ENCODE measurements around the gene ZKSCAN1.
A peak's percentile ranks its signal among the peaks of the same experiment; 100 is the strongest.

Gene ZKSCAN1

DNA sequence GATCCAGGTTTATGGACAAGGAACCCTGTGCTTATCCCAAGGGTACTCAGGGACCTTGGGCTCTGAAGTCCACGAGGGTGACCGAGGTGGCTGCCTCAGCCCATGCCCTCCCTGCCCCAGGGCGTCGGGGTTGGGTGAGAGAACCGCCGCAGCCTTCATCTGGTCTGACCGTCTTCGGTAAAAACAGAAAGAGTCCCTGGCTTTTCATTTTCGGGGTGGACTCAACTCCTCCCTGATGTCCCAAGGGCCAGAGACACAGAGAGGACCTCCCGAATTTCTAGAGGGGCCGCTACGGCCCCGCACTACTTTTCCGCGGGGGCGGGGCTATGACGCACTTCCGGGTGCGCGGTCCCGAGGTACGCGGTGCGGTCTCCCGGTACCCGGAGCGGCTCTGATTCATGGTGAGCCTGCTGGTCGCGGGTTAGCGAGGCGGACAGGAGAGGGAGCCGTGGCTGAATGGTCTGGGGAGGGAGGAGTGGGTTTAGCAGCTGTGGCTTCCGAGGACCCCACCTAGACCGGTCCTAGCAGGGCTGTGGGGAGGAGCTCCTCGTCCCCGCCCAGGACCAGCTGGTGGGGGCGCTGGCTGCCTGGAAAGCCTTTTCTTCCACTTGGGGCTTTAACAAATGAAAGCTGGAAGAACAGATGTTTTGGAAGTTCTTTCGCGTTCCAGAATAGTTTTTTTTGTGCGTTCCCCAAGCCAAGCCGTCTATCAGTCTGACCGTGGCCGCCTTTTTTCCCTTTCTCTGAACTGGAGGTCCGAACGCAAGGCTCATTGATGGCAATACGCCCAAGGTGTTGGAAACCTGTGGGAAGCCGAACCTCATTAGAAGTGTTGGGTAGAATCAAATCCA lies 34.3 kb downstream of the ZKSCAN1 start, which contains the start of gene ZSCAN21:
TSS of gene ZSCAN21 (plus strand) at position 334 of the 851 bp plus-strand sequence. CDS start 7,233 bp downstream, outside the sequence.
- DNase-seq (ENCODE audit: low spot score): peak; percentile 90
- H3K27ac ChIP-seq: peak within 1 kb of the TSS; percentile 91
- CTCF ChIA-PET: interaction anchor here (0.6 kb wide), 1 partner anchor 45 kb away, joined by 3 read pairs; no protein-coding TSS in a partner anchor
- POLR2A ChIA-PET (ENCODE audit: low non-redundant PET): interaction anchor here (0.6 kb wide), 1 partner anchor 75 kb away, joined by 3 read pairs; no protein-coding TSS in a partner anchor
- TF ChIP-seq, protein P1, sequence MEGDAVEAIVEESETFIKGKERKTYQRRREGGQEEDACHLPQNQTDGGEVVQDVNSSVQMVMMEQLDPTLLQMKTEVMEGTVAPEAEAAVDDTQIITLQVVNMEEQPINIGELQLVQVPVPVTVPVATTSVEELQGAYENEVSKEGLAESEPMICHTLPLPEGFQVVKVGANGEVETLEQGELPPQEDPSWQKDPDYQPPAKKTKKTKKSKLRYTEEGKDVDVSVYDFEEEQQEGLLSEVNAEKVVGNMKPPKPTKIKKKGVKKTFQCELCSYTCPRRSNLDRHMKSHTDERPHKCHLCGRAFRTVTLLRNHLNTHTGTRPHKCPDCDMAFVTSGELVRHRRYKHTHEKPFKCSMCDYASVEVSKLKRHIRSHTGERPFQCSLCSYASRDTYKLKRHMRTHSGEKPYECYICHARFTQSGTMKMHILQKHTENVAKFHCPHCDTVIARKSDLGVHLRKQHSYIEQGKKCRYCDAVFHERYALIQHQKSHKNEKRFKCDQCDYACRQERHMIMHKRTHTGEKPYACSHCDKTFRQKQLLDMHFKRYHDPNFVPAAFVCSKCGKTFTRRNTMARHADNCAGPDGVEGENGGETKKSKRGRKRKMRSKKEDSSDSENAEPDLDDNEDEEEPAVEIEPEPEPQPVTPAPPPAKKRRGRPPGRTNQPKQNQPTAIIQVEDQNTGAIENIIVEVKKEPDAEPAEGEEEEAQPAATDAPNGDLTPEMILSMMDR (conservative IDR thresholded peaks at IDR 0.05; ENCODE audit: low read depth): peak; percentile 23; the same call in 1 of the 2 replicates

DNA sequence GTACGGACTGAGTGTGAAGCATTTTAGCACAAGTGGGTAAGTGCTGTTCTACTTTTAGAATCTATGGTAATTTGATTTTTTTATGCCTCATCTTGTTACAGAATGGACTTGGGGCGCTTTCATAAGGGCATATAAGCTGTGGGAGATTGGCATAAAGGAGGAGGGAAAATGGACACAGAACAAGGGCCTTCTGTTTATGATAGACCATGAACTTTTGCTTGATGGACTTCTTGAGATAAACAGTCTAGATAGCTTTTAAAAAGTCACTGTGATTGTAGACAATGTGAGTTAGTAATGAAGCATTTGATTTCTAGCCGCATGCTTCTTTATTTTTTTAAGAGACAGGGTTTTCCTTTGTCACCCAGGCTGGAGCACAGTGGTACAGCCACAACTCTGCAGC lies 36.2 kb downstream of the ZKSCAN1 start:
- TF ChIP-seq, protein P1 (conservative IDR thresholded peaks at IDR 0.05; ENCODE audit: low read depth): no peak
- ChIA-PET POLR2A (ENCODE audit: low non-redundant PET) (no interaction called here), CTCF (interaction anchor here (0.6 kb wide), 1 partner anchor 552 kb away, joined by 5 read pairs; the partner anchor contains the start of gene ZNF394)
- no peak overlapping the region for H3K27ac ChIP-seq
- DNase-seq (ENCODE audit: low spot score): no peak

DNA sequence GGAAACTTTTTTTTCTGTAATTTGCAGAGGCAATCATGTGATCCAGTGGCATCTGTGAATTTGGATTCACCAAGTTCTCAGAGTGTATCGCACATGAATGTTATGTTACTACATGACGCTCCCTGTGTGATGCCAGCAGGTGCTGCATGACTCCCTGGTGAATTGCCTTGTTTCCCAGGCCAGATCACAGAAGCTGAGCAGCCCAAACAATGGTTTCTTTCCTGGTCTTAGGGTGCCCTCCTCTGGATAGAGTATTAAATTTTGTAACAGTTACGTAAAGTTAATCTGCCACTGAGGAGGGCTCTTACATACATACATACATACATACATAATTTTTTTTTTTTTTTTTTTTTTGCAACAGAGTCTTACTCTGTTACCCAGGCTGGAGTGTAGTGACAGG lies 37.8 kb downstream of the ZKSCAN1 start:
- TF ChIP-seq, protein P1 (conservative IDR thresholded peaks at IDR 0.05; ENCODE audit: low read depth): no peak; the same call in 1 of the 2 replicates
- CTCF ChIA-PET: interaction anchor here (0.6 to 1.3 kb wide), 5 partner anchors 15 to 59 kb away, joined by 3 to 12 read pairs (median 3); partner anchors contain the start of gene ZKSCAN1
- POLR2A ChIA-PET (ENCODE audit: low non-redundant PET): interaction anchor here (0.7 kb wide), 1 partner anchor 59 kb away, joined by 7 read pairs; no protein-coding TSS in a partner anchor
- peak; percentile 78 for DNase-seq (ENCODE audit: low spot score)
- H3K27ac ChIP-seq: no peak overlapping the region

DNA sequence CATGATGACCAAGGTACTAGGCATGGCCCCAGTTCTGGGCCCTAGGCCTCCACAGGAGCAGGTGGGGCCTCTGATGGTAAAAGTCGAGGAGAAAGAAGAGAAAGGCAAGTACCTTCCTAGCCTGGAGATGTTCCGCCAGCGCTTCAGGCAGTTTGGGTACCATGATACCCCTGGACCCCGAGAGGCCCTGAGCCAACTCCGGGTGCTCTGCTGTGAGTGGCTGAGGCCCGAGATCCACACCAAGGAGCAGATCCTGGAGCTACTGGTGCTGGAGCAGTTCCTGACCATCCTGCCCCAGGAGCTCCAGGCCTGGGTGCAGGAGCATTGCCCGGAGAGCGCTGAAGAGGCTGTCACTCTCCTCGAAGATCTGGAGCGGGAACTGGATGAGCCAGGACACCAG lies 41.6 kb downstream of the ZKSCAN1 start:
- CTCF ChIA-PET: no interaction called here
- no peak overlapping the region for H3K27ac ChIP-seq
- TF ChIP-seq, protein P1 (conservative IDR thresholded peaks at IDR 0.05; ENCODE audit: low read depth): no peak
- POLR2A ChIA-PET (ENCODE audit: low non-redundant PET): no interaction called here
- DNase-seq (ENCODE audit: low spot score): no peak

DNA sequence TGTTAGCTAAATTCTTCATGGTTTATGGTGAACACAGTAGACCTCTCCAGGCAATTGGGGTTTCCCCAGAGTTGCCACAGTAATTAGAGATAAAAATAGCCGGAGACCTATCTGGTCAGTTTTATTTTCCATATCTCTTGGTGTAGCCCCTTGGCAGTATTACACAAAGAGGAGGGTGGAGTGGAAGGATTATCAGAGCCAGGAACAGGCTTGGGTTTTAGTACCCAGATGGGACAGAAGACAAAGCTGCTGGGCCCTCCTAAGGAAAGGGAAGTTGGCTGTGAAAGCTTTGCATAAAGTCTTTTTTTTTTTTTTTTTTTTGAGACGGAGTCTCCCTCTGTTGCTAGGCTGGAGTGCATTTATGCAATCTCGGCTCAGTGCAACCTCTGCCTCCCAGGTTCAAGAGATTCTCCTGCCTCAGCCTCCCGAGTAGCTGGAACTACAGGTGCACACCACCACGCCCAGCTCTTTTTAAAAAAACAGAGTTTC lies 43.9 kb downstream of the ZKSCAN1 start:
- TF ChIP-seq, protein P1 (conservative IDR thresholded peaks at IDR 0.05; ENCODE audit: low read depth): no peak
- ChIA-PET POLR2A (ENCODE audit: low non-redundant PET) (no interaction called here), CTCF (interaction anchor here (0.8 kb wide), 1 partner anchor 65 kb away, joined by 3 read pairs; no protein-coding TSS in a partner anchor)
- H3K27ac ChIP-seq: no peak overlapping the region
- DNase-seq (ENCODE audit: low spot score): no peak

DNA sequence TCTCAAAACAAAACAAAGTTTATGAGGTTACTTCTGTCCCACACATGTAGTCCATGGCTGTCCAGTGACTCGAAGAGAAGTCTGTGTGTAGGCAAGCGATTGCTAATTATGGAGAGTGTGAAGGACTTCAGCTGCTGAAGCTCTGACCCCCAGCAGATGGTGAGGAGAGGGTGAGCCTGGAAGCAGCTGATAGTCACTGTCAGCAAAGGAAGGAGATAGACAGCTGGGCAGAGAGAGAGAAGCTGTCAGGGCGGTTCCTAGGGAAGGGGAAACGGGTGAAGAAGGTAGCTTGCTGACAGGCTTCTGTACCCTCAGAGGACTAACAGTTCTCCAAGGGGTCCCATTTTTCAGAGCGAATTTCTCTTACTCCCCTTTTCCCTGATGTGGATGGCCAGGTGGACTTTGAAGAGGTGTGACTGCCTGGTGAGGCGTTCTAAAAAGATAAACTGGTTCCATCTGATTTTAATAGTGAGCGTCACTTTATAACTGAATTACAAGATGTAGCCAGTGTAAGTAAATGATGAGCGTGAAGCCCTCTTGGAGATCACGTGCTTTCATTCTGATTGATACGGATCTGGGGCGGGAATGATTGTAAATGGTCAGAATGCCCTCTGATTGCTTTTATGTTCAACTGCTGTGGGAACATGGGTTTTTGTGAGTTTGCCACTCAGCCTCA lies 46.3 kb downstream of the ZKSCAN1 start:
- ChIA-PET POLR2A (ENCODE audit: low non-redundant PET) (no interaction called here), CTCF (no interaction called here)
- no peak for DNase-seq (ENCODE audit: low spot score)
- TF ChIP-seq, protein P1 (conservative IDR thresholded peaks at IDR 0.05; ENCODE audit: low read depth): no peak
- H3K27ac ChIP-seq: 0 out of 2 replicates have a peak overlapping the region, but pooled peaks have one; percentile 0
